ENCODE measurements around the gene EIF4G3. TPM values are rescaled to one million over a fixed set of nuclear protein-coding genes. Genes with fewer than 3 reads are reported as not detected.

Gene EIF4G3
- polyA plus RNA-seq, 1 donor (not counting 4 experiments of a cell fraction or from before 2014, with no cell fraction given) = 44.6 TPM

GRCh38 chr1:21030181-21030580, 146.5 kb downstream of the EIF4G3 start:
- no peaks in the 10 kb centered on the region for H3K9me1 ChIP-seq (ENCODE audit: control insufficient read depth, extremely low read depth, insufficient read depth, low read length)
- FAIRE-seq = no peak
- H3K9me3 ChIP-seq (ENCODE audit: control insufficient read depth, low read depth, low read length) = no peaks in the 10 kb centered on the region
- H3K36me3 ChIP-seq (ENCODE audit: control insufficient read depth in 2 of 2, extremely low read depth in 1 of 2, insufficient read depth in 2 of 2, low read length in 2 of 2) = no peaks in the 10 kb centered on the region
- DNase-seq (ENCODE audit: low read depth, low spot score) = no peak
- no peak for TF ChIP-seq CTCF (optimal IDR thresholded peaks at IDR 0.05 in 1 of 3, IDR thresholded peaks at IDR 0.05 in 1 of 3, conservative IDR thresholded peaks at IDR 0.05 in 1 of 3; ENCODE audit: extremely low read depth in 1 of 3, insufficient read depth in 2 of 3, low read length in 3 of 3)
- no peak for TF ChIP-seq EZH2 (IDR thresholded peaks at IDR 0.05; ENCODE audit: low read length)
- no peaks in the 10 kb centered on the region for H3K27me3 ChIP-seq (ENCODE audit: control insufficient read depth, extremely low read depth, insufficient read depth, low read length)
- H3K27ac ChIP-seq (ENCODE audit: control insufficient read depth, insufficient read depth, low read length) = no peak overlapping the region
- H3K4me1 ChIP-seq (ENCODE audit: control insufficient read depth, extremely low read depth, insufficient read depth, low read length) = no peaks in the 10 kb centered on the region
- H3K9ac ChIP-seq (ENCODE audit: control insufficient read depth, extremely low read depth, insufficient read depth, low read length) = no peak overlapping the region
- H2AFZ ChIP-seq (ENCODE audit: control insufficient read depth, low read length) = no peak overlapping the region
- H3K4me2 ChIP-seq (ENCODE audit: control insufficient read depth, extremely low read depth, insufficient read depth, low read depth, low read length) = no peak overlapping the region
- H3K79me2 ChIP-seq (ENCODE audit: control insufficient read depth, insufficient read depth, low read length) = peaks cover 22% of the 10 kb centered on the region
- no peak overlapping the region for H3K4me3 ChIP-seq (ENCODE audit: control insufficient read depth in 2 of 3, extremely low read depth in 1 of 3, insufficient read depth in 2 of 3, low read depth in 1 of 3, low read length in 3 of 3)
- no peaks in the 10 kb centered on the region for H4K20me1 ChIP-seq (ENCODE audit: control insufficient read depth, extremely low read depth, insufficient read depth, low read length)
- dilution Hi-C loops (cut with MboI; ENCODE audit: extremely low pct_ligation_motif_present, low sequenced_read_pairs) = no loop called here

GRCh38 chr1:21028520-21029145, 148.1 kb downstream of the EIF4G3 start:
- no peaks in the 10 kb centered on the region for H3K9me1 ChIP-seq (ENCODE audit: control insufficient read depth, extremely low read depth, insufficient read depth, low read length)
- no peaks in the 10 kb centered on the region for H3K4me1 ChIP-seq (ENCODE audit: control insufficient read depth, extremely low read depth, insufficient read depth, low read length)
- H3K79me2 ChIP-seq (ENCODE audit: control insufficient read depth, insufficient read depth, low read length) = peaks cover 19% of the 10 kb centered on the region
- no peak overlapping the region for H3K4me3 ChIP-seq (ENCODE audit: control insufficient read depth in 2 of 3, extremely low read depth in 1 of 3, insufficient read depth in 2 of 3, low read depth in 1 of 3, low read length in 3 of 3)
- H2AFZ ChIP-seq (ENCODE audit: control insufficient read depth, low read length) = no peak overlapping the region
- no peaks in the 10 kb centered on the region for H4K20me1 ChIP-seq (ENCODE audit: control insufficient read depth, extremely low read depth, insufficient read depth, low read length)
- FAIRE-seq (no peak), DNase-seq (ENCODE audit: low read depth, low spot score) (no peak)
- no peaks in the 10 kb centered on the region for H3K36me3 ChIP-seq (ENCODE audit: control insufficient read depth in 2 of 2, extremely low read depth in 1 of 2, insufficient read depth in 2 of 2, low read length in 2 of 2)
- no peak overlapping the region for H3K9ac ChIP-seq (ENCODE audit: control insufficient read depth, extremely low read depth, insufficient read depth, low read length)
- no peaks in the 10 kb centered on the region for H3K9me3 ChIP-seq (ENCODE audit: control insufficient read depth, low read depth, low read length)
- H3K4me2 ChIP-seq (ENCODE audit: control insufficient read depth, extremely low read depth, insufficient read depth, low read depth, low read length) = no peak overlapping the region
- no peaks in the 10 kb centered on the region for H3K27me3 ChIP-seq (ENCODE audit: control insufficient read depth, extremely low read depth, insufficient read depth, low read length)
- H3K27ac ChIP-seq (ENCODE audit: control insufficient read depth, insufficient read depth, low read length) = no peak overlapping the region
- no peak for TF ChIP-seq CTCF (optimal IDR thresholded peaks at IDR 0.05 in 1 of 3, IDR thresholded peaks at IDR 0.05 in 1 of 3, conservative IDR thresholded peaks at IDR 0.05 in 1 of 3; ENCODE audit: extremely low read depth in 1 of 3, insufficient read depth in 2 of 3, low read length in 3 of 3)
- no peak for TF ChIP-seq EZH2 (IDR thresholded peaks at IDR 0.05; ENCODE audit: low read length)
- dilution Hi-C loops (cut with MboI; ENCODE audit: extremely low pct_ligation_motif_present, low sequenced_read_pairs) = no loop called here
